ENCODE measurements around the gene CYBC1.

The CYBC1 gene

GRCh38 chr17:82447876-82448275, 2.7 kb downstream of the CYBC1 start:
- DNase-seq (ENCODE audit: low read depth) = no peak

GRCh38 chr17:82446649-82447048, 3.9 kb downstream of the CYBC1 start:
- no peak for DNase-seq (ENCODE audit: low read depth)

- DNase-seq (ENCODE audit: low read depth) = no peak
These were observed 4.4 kb downstream of the CYBC1 start for GRCh38 chr17:82446124-82446523.

GRCh38 chr17:82445542-82445941, 5.0 kb downstream of the CYBC1 start:
- DNase-seq (ENCODE audit: low read depth) = no peak

GRCh38 chr17:82444941-82445521, 5.5 kb downstream of the CYBC1 start:
- DNase-seq (ENCODE audit: low read depth) = no peak

- DNase-seq (ENCODE audit: low read depth) = no peak
These were observed 6.2 kb downstream of the CYBC1 start for GRCh38 chr17:82444284-82444893.

GRCh38 chr17:82443465-82444283, 6.9 kb downstream of the CYBC1 start:
- DNase-seq (ENCODE audit: low read depth) = no peak

GRCh38 chr17:82442643-82443464, 7.7 kb downstream of the CYBC1 start:
- no peak for DNase-seq (ENCODE audit: low read depth)

- DNase-seq (ENCODE audit: low read depth) = no peak
These were observed 8.7 kb downstream of the CYBC1 start for GRCh38 chr17:82441691-82442487.

GRCh38 chr17:82440991-82441627, 9.4 kb downstream of the CYBC1 start:
- no peak for DNase-seq (ENCODE audit: low read depth)

GRCh38 chr17:82440469-82440981, 10.0 kb downstream of the CYBC1 start:
- DNase-seq (ENCODE audit: low read depth) = no peak

- DNase-seq (ENCODE audit: low read depth) = no peak
These were observed 10.7 kb downstream of the CYBC1 start for GRCh38 chr17:82439829-82440365.

- DNase-seq (ENCODE audit: low read depth) = no peak
These were observed 11.2 kb downstream of the CYBC1 start for GRCh38 chr17:82439194-82439828.

GRCh38 chr17:82438401-82439193, 12.0 kb downstream of the CYBC1 start:
- DNase-seq (ENCODE audit: low read depth) = no peak

- DNase-seq (ENCODE audit: low read depth) = no peak
These were observed 13.3 kb downstream of the CYBC1 start for GRCh38 chr17:82437325-82437668.

GRCh38 chr17:82436601-82437324, 13.8 kb downstream of the CYBC1 start:
- no peak for DNase-seq (ENCODE audit: low read depth)

- no peak for DNase-seq (ENCODE audit: low read depth)
These were observed 14.7 kb downstream of the CYBC1 start for GRCh38 chr17:82435601-82436583.
